GM18861 (cell line): ENCODE measurements around the gene CCDC78.
"Not testable (repeated sequence)": the region's sequence is repeated elsewhere in the genome, so short reads cannot be mapped to it uniquely, and the experiment has no call there.

ENCODE experiments used
- ATAC-seq: cut with Tn5 transposase; IDR thresholded peaks from one replicate; pipeline ENCODE4 v1.9.1; 2021; ENCODE audit not compliant: unreplicated experiment

Gene CCDC78

GRCh38 chr16:714079-714478 is 12.2 kb downstream of the CCDC78 start:
- no peak for ATAC-seq

- not testable (repeated sequence) for ATAC-seq
Measured at GRCh38 chr16:712740-713250, 13.4 kb downstream of the CCDC78 start.

GRCh38 chr16:711548-712320 is 14.5 kb downstream of the CCDC78 start:
- no peak for ATAC-seq

- no peak for ATAC-seq
Measured at GRCh38 chr16:711084-711483, 15.2 kb downstream of the CCDC78 start.

- no peak for ATAC-seq
Measured at GRCh38 chr16:710500-711075, 15.7 kb downstream of the CCDC78 start.

- no peak for ATAC-seq
Measured at GRCh38 chr16:709566-710499, 16.4 kb downstream of the CCDC78 start.

GRCh38 chr16:708959-709358 is 17.3 kb downstream of the CCDC78 start:
- no peak for ATAC-seq

- ATAC-seq = no peak
Measured at GRCh38 chr16:708019-708418, 18.2 kb downstream of the CCDC78 start.

- ATAC-seq = no peak
Measured at GRCh38 chr16:707062-707538, 19.1 kb downstream of the CCDC78 start.

- ATAC-seq = no peak
Measured at GRCh38 chr16:706189-707061, 19.8 kb downstream of the CCDC78 start.

GRCh38 chr16:705431-706188 is 20.6 kb downstream of the CCDC78 start, which contains the start of gene FBXL16:
Gene FBXL16 (minus strand): TSS chr16:705801. CDS start chr16:697405, 8,396 bp downstream.
- ATAC-seq = no peak

GRCh38 chr16:704552-705380 is 21.5 kb downstream of the CCDC78 start:
- ATAC-seq = no peak

GRCh38 chr16:704047-704446 is 22.2 kb downstream of the CCDC78 start:
- ATAC-seq = no peak

- ATAC-seq = no peak
Measured at GRCh38 chr16:703406-703805, 22.8 kb downstream of the CCDC78 start.

- ATAC-seq = no peak
Measured at GRCh38 chr16:702341-702740, 23.9 kb downstream of the CCDC78 start.

GRCh38 chr16:700684-701584 is 25.3 kb downstream of the CCDC78 start:
- no peak for ATAC-seq

GRCh38 chr16:698911-699671 is 27.2 kb downstream of the CCDC78 start:
- ATAC-seq = no peak
